ENCODE measurements around the gene SRGAP2C.
"Not testable (repeated sequence)": the region's sequence is repeated elsewhere in the genome, so short reads cannot be mapped to it uniquely, and the experiment has no call there.

- not testable (repeated sequence) for TF ChIP-seq CTCF (conservative IDR thresholded peaks at IDR 0.05); EZH2 (IDR thresholded peaks at IDR 0.05; ENCODE audit: low read depth)
Measured at GRCh38 chr1:121307759-121308158, 123.0 kb downstream of the SRGAP2C start.

Data from PC-9 (cell line).